ENCODE data around the gene SFXN5.

The SFXN5 gene

DNA sequence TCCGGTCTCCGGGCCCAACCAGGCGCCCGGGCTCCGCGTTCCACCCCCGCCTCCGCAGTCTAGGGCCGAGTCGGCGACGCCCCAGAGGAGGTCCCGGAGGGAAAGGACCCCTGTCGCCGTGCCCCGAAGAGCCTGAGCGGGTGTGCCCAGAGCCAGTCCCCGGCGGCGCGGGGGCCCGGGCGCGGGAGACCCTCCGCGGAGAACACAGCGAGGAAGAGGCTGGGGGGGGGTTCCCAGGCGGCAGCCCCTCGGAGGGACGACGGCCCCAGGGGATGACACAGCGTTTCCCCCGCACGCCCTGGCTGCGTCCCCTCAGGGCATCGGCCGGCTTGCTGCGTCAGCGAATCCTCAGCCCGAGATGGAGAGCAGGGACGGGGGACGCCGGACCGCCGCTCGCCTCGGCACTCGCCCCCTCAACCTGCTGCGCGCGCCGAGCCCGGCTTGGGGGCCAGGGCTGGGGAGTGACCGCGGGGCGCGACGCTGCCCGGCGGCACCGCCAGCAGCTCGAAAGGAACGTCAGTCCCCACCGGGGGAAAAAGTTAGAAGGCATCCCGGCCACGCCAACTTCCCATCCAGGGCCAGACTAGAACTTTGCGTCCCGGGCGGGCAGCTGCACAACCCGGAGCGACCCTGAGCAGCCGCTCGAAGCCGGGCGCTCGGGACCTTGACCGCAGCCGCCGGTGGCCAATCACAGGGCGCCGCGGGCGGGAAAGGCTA, 711 bp downstream of the SFXN5 start (continued):
- TF ChIP-seq GLIS2 (tag by site-specific recombination; IDR thresholded peaks at IDR 0.05) (peak; percentile 83), ZNF366 (tag by site-specific recombination; conservative IDR thresholded peaks at IDR 0.05) (no peak), KLF10 (tag by site-specific recombination; IDR thresholded peaks at IDR 0.05) (no peak), ZBTB20 (tag by site-specific recombination; IDR thresholded peaks at IDR 0.05) (peak; percentile 91), ZNF398 (tag by site-specific recombination; IDR thresholded peaks at IDR 0.05) (peak; percentile 87), ZNF302 (tag by site-specific recombination; IDR thresholded peaks at IDR 0.05; ENCODE audit: low read depth) (no peak), KLF16 (tag by site-specific recombination; IDR thresholded peaks at IDR 0.05) (peak; percentile 71; the same call in 1 of the 2 replicates), ZNF658 (tag by site-specific recombination; IDR thresholded peaks at IDR 0.05) (no peak), ZNF629 (tag by site-specific recombination; IDR thresholded peaks at IDR 0.05) (no peak), ZNF600 (tag by site-specific recombination; IDR thresholded peaks at IDR 0.05) (no peak), ZBTB26 (tag by site-specific recombination; optimal IDR thresholded peaks at IDR 0.05) (peak; percentile 83), ZFHX2 (tag by site-specific recombination; conservative IDR thresholded peaks at IDR 0.05) (peak; percentile 75), ZIC2 (tag by site-specific recombination; IDR thresholded peaks at IDR 0.05) (peak; percentile 73), ZNF416 (tag by site-specific recombination; IDR thresholded peaks at IDR 0.05) (no peak), ZNF548 (tag by site-specific recombination; IDR thresholded peaks at IDR 0.05) (no peak), ZBTB10 (tag by site-specific recombination; IDR thresholded peaks at IDR 0.05) (no peak), ZBTB48 (tag by site-specific recombination; IDR thresholded peaks at IDR 0.05) (0 out of 2 replicates have a peak, but pooled peaks have one; percentile 36), YY1 (tag by site-specific recombination; IDR thresholded peaks at IDR 0.05) (no peak), KLF17 (tag by site-specific recombination; IDR thresholded peaks at IDR 0.05) (0 out of 2 replicates have a peak, but pooled peaks have one; percentile 23), GLI2 (tag by site-specific recombination; IDR thresholded peaks at IDR 0.05; ENCODE audit: borderline replicate concordance, low read depth) (no peak), ZSCAN5A (tag by site-specific recombination; IDR thresholded peaks at IDR 0.05) (0 out of 2 replicates have a peak, but pooled peaks have one; percentile 24), ZBTB17 (tag by site-specific recombination; IDR thresholded peaks at IDR 0.05) (peak; percentile 85), ZNF621 (tag by site-specific recombination; IDR thresholded peaks at IDR 0.05) (no peak)
- TF ChIP-seq, protein P1, sequence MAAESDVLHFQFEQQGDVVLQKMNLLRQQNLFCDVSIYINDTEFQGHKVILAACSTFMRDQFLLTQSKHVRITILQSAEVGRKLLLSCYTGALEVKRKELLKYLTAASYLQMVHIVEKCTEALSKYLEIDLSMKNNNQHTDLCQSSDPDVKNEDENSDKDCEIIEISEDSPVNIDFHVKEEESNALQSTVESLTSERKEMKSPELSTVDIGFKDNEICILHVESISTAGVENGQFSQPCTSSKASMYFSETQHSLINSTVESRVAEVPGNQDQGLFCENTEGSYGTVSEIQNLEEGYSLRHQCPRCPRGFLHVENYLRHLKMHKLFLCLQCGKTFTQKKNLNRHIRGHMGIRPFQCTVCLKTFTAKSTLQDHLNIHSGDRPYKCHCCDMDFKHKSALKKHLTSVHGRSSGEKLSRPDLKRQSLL (tag by site-specific recombination; IDR thresholded peaks at IDR 0.05): 0 out of 2 replicates have a peak, but pooled peaks have one; percentile 69
- TF ChIP-seq, protein P2, sequence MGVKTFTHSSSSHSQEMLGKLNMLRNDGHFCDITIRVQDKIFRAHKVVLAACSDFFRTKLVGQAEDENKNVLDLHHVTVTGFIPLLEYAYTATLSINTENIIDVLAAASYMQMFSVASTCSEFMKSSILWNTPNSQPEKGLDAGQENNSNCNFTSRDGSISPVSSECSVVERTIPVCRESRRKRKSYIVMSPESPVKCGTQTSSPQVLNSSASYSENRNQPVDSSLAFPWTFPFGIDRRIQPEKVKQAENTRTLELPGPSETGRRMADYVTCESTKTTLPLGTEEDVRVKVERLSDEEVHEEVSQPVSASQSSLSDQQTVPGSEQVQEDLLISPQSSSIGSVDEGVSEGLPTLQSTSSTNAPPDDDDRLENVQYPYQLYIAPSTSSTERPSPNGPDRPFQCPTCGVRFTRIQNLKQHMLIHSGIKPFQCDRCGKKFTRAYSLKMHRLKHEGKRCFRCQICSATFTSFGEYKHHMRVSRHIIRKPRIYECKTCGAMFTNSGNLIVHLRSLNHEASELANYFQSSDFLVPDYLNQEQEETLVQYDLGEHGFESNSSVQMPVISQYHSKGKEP (tag by site-specific recombination; IDR thresholded peaks at IDR 0.05): no peak
- TF ChIP-seq, protein P3, sequence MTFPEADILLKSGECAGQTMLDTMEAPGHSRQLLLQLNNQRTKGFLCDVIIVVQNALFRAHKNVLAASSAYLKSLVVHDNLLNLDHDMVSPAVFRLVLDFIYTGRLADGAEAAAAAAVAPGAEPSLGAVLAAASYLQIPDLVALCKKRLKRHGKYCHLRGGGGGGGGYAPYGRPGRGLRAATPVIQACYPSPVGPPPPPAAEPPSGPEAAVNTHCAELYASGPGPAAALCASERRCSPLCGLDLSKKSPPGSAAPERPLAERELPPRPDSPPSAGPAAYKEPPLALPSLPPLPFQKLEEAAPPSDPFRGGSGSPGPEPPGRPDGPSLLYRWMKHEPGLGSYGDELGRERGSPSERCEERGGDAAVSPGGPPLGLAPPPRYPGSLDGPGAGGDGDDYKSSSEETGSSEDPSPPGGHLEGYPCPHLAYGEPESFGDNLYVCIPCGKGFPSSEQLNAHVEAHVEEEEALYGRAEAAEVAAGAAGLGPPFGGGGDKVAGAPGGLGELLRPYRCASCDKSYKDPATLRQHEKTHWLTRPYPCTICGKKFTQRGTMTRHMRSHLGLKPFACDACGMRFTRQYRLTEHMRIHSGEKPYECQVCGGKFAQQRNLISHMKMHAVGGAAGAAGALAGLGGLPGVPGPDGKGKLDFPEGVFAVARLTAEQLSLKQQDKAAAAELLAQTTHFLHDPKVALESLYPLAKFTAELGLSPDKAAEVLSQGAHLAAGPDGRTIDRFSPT (tag by site-specific recombination; IDR thresholded peaks at IDR 0.05): 0 out of 2 replicates have a peak, but pooled peaks have one; percentile 15

All from HEK293 (cell line).